Measurements from ENCODE around the gene KIAA0040. TPM values are rescaled to one million over a fixed set of nuclear protein-coding genes. Genes with fewer than 3 reads are reported as not detected.
"Not testable (repeated sequence)": the region's sequence is repeated elsewhere in the genome, so short reads cannot be mapped to it uniquely, and the experiment has no call there.

KIAA0040 gene
- total RNA-seq, 1 donor from 2014 or later: 0.73 TPM

- Mint-ChIP-seq H3K27ac (ENCODE audit: unreplicated experiment) (no peak overlapping the region), H3K9me3 (ENCODE audit: unreplicated experiment) (no peaks in the 10 kb centered on the region), H3K27me3 (ENCODE audit: unreplicated experiment) (peaks cover 2% of the 10 kb centered on the region), H3K4me1 (ENCODE audit: unreplicated experiment) (no peaks in the 10 kb centered on the region), H3K4me3 (ENCODE audit: unreplicated experiment) (no peak overlapping the region), H3K36me3 (ENCODE audit: unreplicated experiment) (no peaks in the 10 kb centered on the region)
- TF ChIP-seq, protein P1, sequence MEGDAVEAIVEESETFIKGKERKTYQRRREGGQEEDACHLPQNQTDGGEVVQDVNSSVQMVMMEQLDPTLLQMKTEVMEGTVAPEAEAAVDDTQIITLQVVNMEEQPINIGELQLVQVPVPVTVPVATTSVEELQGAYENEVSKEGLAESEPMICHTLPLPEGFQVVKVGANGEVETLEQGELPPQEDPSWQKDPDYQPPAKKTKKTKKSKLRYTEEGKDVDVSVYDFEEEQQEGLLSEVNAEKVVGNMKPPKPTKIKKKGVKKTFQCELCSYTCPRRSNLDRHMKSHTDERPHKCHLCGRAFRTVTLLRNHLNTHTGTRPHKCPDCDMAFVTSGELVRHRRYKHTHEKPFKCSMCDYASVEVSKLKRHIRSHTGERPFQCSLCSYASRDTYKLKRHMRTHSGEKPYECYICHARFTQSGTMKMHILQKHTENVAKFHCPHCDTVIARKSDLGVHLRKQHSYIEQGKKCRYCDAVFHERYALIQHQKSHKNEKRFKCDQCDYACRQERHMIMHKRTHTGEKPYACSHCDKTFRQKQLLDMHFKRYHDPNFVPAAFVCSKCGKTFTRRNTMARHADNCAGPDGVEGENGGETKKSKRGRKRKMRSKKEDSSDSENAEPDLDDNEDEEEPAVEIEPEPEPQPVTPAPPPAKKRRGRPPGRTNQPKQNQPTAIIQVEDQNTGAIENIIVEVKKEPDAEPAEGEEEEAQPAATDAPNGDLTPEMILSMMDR (IDR thresholded peaks at IDR 0.05): no peak
- DNase-seq (ENCODE audit: extremely low spot score, unreplicated experiment): no peak
These were observed 73.9 kb downstream of the KIAA0040 start for GRCh38 chr1:175118375-175119367.

GRCh38 chr1:175116903-175117302, 75.7 kb downstream of the KIAA0040 start:
- peaks cover 2% of the 10 kb centered on the region for H3K27me3 Mint-ChIP-seq (ENCODE audit: unreplicated experiment)

GRCh38 chr1:175116210-175116798, 76.3 kb downstream of the KIAA0040 start:
- no peak overlapping the region for H3K4me3 Mint-ChIP-seq (ENCODE audit: unreplicated experiment)
- DNase-seq (ENCODE audit: extremely low spot score, unreplicated experiment): no peak
- H3K36me3 Mint-ChIP-seq (ENCODE audit: unreplicated experiment): no peaks in the 10 kb centered on the region
- H3K27me3 Mint-ChIP-seq (ENCODE audit: unreplicated experiment): no peaks in the 10 kb centered on the region
- H3K27ac Mint-ChIP-seq (ENCODE audit: unreplicated experiment): no peak overlapping the region
- H3K4me1 Mint-ChIP-seq (ENCODE audit: unreplicated experiment): no peaks in the 10 kb centered on the region
- peaks cover 4% of the 10 kb centered on the region for H3K9me3 Mint-ChIP-seq (ENCODE audit: unreplicated experiment)
- TF ChIP-seq, protein P1 (IDR thresholded peaks at IDR 0.05): no peak

More at GRCh38 chr1:175116903-175117302, 75.7 kb downstream of the KIAA0040 start:
- peaks cover 4% of the 10 kb centered on the region for H3K9me3 Mint-ChIP-seq (ENCODE audit: unreplicated experiment)
- TF ChIP-seq, protein P1 (IDR thresholded peaks at IDR 0.05): no peak
- no peaks in the 10 kb centered on the region for H3K36me3 Mint-ChIP-seq (ENCODE audit: unreplicated experiment)
- H3K4me1 Mint-ChIP-seq (ENCODE audit: unreplicated experiment): no peaks in the 10 kb centered on the region
- H3K27ac Mint-ChIP-seq (ENCODE audit: unreplicated experiment): no peak overlapping the region
- DNase-seq (ENCODE audit: extremely low spot score, unreplicated experiment): no peak
- no peak overlapping the region for H3K4me3 Mint-ChIP-seq (ENCODE audit: unreplicated experiment)

GRCh38 chr1:175114996-175115395, 77.6 kb downstream of the KIAA0040 start:
- H3K4me1 Mint-ChIP-seq (ENCODE audit: unreplicated experiment): no peaks in the 10 kb centered on the region
- no peaks in the 10 kb centered on the region for H3K27me3 Mint-ChIP-seq (ENCODE audit: unreplicated experiment)
- H3K27ac Mint-ChIP-seq (ENCODE audit: unreplicated experiment): no peak overlapping the region
- peaks cover 4% of the 10 kb centered on the region for H3K9me3 Mint-ChIP-seq (ENCODE audit: unreplicated experiment)
- no peak for DNase-seq (ENCODE audit: extremely low spot score, unreplicated experiment)
- no peak overlapping the region for H3K4me3 Mint-ChIP-seq (ENCODE audit: unreplicated experiment)
- H3K36me3 Mint-ChIP-seq (ENCODE audit: unreplicated experiment): no peaks in the 10 kb centered on the region
- TF ChIP-seq, protein P1 (IDR thresholded peaks at IDR 0.05): no peak

DNA sequence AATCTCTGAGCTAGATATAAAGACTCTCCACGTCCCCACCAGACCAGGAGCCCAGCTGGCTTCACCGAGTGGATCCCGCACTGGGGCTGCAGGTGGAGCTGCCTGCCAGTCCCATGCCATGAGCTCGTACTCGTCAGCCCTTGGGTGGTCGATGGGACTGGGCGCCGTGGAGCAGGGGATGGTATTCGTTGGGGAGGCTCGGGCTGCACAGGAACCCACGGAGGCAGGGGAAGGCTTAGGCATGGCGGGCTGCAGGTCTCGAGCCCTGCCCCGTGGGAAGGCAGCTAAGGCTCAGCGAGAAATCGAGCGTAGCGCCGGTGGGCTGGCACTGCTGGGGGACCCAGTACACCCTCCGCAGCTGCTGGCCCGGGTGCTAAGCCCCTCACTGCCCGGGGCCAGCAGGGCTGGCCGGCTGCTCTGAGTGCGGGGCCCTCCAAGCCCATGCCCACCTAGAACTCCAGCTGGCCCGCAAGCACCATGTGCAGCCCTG, 84.2 kb downstream of the KIAA0040 start:
- not testable (repeated sequence) for H3K4me3 Mint-ChIP-seq (ENCODE audit: unreplicated experiment); H3K4me1 Mint-ChIP-seq (ENCODE audit: unreplicated experiment); H3K36me3 Mint-ChIP-seq (ENCODE audit: unreplicated experiment); DNase-seq (ENCODE audit: extremely low spot score, unreplicated experiment); H3K27ac Mint-ChIP-seq (ENCODE audit: unreplicated experiment); H3K9me3 Mint-ChIP-seq (ENCODE audit: unreplicated experiment); H3K27me3 Mint-ChIP-seq (ENCODE audit: unreplicated experiment)

Other genes with a start within 250 kb of the KIAA0040 start
- 58.3 and 75.7 TPM in 2 replicates for gene CACYBP, start 192.8 kb downstream of the KIAA0040 start, total RNA-seq
- gene MRPS14, start 169.4 kb downstream of the KIAA0040 start, total RNA-seq: 27.7 and 29.8 TPM in 2 replicates
- gene TNN, start 124.9 kb downstream of the KIAA0040 start, total RNA-seq: 0.08 TPM in 1 of 2 replicates, not detected in the other

All from osteocyte (in vitro differentiated cells).